GM12878 (cell line): ENCODE results near the gene NPB. TPM values are rescaled to one million over a fixed set of nuclear protein-coding genes. Genes with fewer than 3 reads are reported as not detected.

ENCODE experiments used
- ATAC-seq: fragments of 200-7000 bp; cut with Tn5 transposase; 3 replicates; pipeline ENCODE4 v1.9.1; 2020; ENCODE audit warnings: mild to moderate bottlenecking, moderate library complexity
- BruUV-seq: library from RNA; stranded (reverse); fragments of 400-500 nt; replicated peaks from 2 replicates; lab custom pipeline; 2021; lab: Mats Ljungman, UMichigan
- CTCF ChIA-PET: fragments of 300-600 bp; sonication (Branson Sonifier 250); formaldehyde crosslinking; extraction: SDS; loops from one replicate; lab custom pipeline; 2021; ENCODE audit warnings: inconsistent platforms; lab: Yijun Ruan, JAX
- POLR2A ChIA-PET: fragments of 350-600 bp; formaldehyde crosslinking; extraction: SDS; loops from one replicate; lab custom pipeline; 2021; ENCODE audit warnings: inconsistent platforms; lab: Charles Lee
- RAD21 ChIA-PET: fragments of 300-600 bp; sonication (Branson Sonifier 250); formaldehyde crosslinking; loops from one replicate; lab custom pipeline; 2023; ENCODE audit warnings: antibody characterized with exemption; ENCODE audit not compliant: unreplicated experiment; lab: Charles Lee
- SMC1A ChIA-PET: fragments of 300-600 bp; sonication (Branson Sonifier 250); formaldehyde crosslinking; loops from one replicate; lab custom pipeline; 2023; ENCODE audit not compliant: unreplicated experiment, uncharacterized antibody; lab: Charles Lee
- DNase-seq: peaks from one replicate; pipeline ENCODE4 v3.0.0-alpha.2; 2011; ENCODE audit warnings: low read depth, low spot score
- FAIRE-seq: peaks from 3 replicates; lab custom pipeline; 2011; peaks lifted over from hg19 to GRCh38; lab: Jason Lieb, UNC
- H2AFZ ChIP-seq: 2 replicates; pipeline ENCODE4 v1.6.0; 2011; ENCODE audit warnings: low read depth, low read length, control low read depth; ENCODE audit not compliant: control insufficient read depth
- H3K27ac ChIP-seq: 2 replicates; pipeline ENCODE4 v1.5.1; 2011; ENCODE audit warnings: control low read depth; ENCODE audit not compliant: control insufficient read depth, insufficient read depth
- H3K27me3 ChIP-seq, 2 experiments: replicated peaks in 1 of 2; 2 replicates each; pipeline versions ENCODE4 v1.6.0 to v1.6.1; 2011; ENCODE audit warnings: low read length in 1 of 2; ENCODE audit not compliant: control insufficient read depth in 2 of 2, insufficient read depth in 2 of 2
- H3K36me3 ChIP-seq, 2 experiments: 2 replicates each; pipeline ENCODE4 v1.5.1; 2011; ENCODE audit warnings: low read length in 1 of 2; ENCODE audit not compliant: control insufficient read depth in 2 of 2, insufficient read depth in 2 of 2
- H3K4me1 ChIP-seq: 2 replicates; pipeline ENCODE4 v1.6.1; 2011; ENCODE audit warnings: mild to moderate bottlenecking, low read length, moderate library complexity, mixed read lengths; ENCODE audit not compliant: control insufficient read depth, insufficient read depth
- H3K4me2 ChIP-seq: 2 replicates; pipeline ENCODE4 v1.6.0; 2011; ENCODE audit warnings: control low read depth; ENCODE audit not compliant: control insufficient read depth, insufficient read depth
- H3K4me3 ChIP-seq: fragments of 200-600 bp; sonication (generic); 2 replicates; pipeline ENCODE4 v1.5.1; 2016
- H3K79me2 ChIP-seq: 2 replicates; pipeline ENCODE4 v1.6.0; 2011; ENCODE audit warnings: low read length; ENCODE audit not compliant: control insufficient read depth, insufficient read depth
- H3K9ac ChIP-seq: 2 replicates; pipeline ENCODE4 v1.8.0; 2011; ENCODE audit warnings: low read length, control low read depth, mixed read lengths; ENCODE audit not compliant: control insufficient read depth, insufficient read depth
- H3K9me3 ChIP-seq: replicated peaks from 3 replicates; pipeline ENCODE4 v1.5.1; 2011; ENCODE audit warnings: mild to moderate bottlenecking, low read length; ENCODE audit not compliant: control insufficient read depth, insufficient read depth
- H4K20me1 ChIP-seq: 2 replicates; pipeline ENCODE4 v1.6.0; 2011; ENCODE audit not compliant: control insufficient read depth, insufficient read depth
- CHD2 ChIP-seq: IDR thresholded peaks from 2 replicates; pipeline ENCODE4 v1.6.1; 2011; ENCODE audit warnings: low read depth, low read length, improper control_type of control experiment, borderline replicate concordance
- MXI1 ChIP-seq: fragments of 150-350 bp; IDR thresholded peaks from 2 replicates; pipeline ENCODE4 v1.6.1; 2011; ENCODE audit warnings: low read depth, mild to moderate bottlenecking, inconsistent platforms, low read length, improper control_type of control experiment
- POLR2A ChIP-seq: IDR thresholded peaks from 2 replicates; pipeline ENCODE4 v1.6.1; 2011; ENCODE audit warnings: low read depth, mild to moderate bottlenecking, low read length
- RFX5 ChIP-seq: IDR thresholded peaks from 2 replicates; pipeline ENCODE4 v1.6.1; 2011; ENCODE audit warnings: low read depth, low read length, improper control_type of control experiment
- SIX5 ChIP-seq: IDR thresholded peaks from 2 replicates; pipeline ENCODE4 v1.6.1; 2011; ENCODE audit warnings: mild to moderate bottlenecking, low read depth, low read length, moderate library complexity; ENCODE audit not compliant: severe bottlenecking
- SMC3 ChIP-seq: IDR thresholded peaks from 2 replicates; pipeline ENCODE4 v1.6.1; 2011; ENCODE audit warnings: low read length, improper control_type of control experiment, borderline replicate concordance
- WGBS: methylation state at CpG from one replicate; pipeline ENCODE4 v1.1.6; 2016; ENCODE audit warnings: low lambda C conversion rate; ENCODE audit not compliant: insufficient replicate concordance, insufficient coverage; ENCODE audit errors: missing lambda C conversion rate; 5-methylcytosine and 5-hydroxymethylcytosine counted together
- in situ Hi-C: fragments of 300-500 bp; cut with MboI; formaldehyde crosslinking; loops from 9 replicates; pipeline ENCODE4 v1.14.3; 2018; ENCODE audit warnings: mixed read lengths
- intact Hi-C: fragments of 100-400 bp; cut with micrococcal nuclease; formaldehyde crosslinking; loops from one replicate; pipeline ENCODE4 v1.14.2; 2022; ENCODE audit not compliant: unreplicated experiment
- polyA plus RNA-seq, 11 experiments: library from polyadenylated mRNA; depleted of rRNA in 4 of 11; unstranded in 6 of 11; stranded (reverse) in 5 of 11; fragments of >200 nt; fragmentation: Nextera tagmentation in 4 of 11; fragmentation: Illumina TruSeq in 1 of 11; extraction: Ambion mirVana in 4 of 11; extraction: Trizol in 1 of 11; gene quantifications; 1 replicate in 1 of 11; 2 replicates in 10 of 11; pipeline versions ENCODE4 v1.2.1 to v1.2.3, GENCODE V29; 2011 to 2016; ENCODE audit warnings: inconsistent platforms in 2 of 11, missing spikeins in 2 of 11, low read depth in 1 of 11
- total RNA-seq, 4 experiments: library from RNA; depleted of rRNA in 3 of 4; stranded (reverse); fragments of >200 nt in 3 of 4; fragmentation: Illumina TruSeq in 1 of 4; extraction: Trizol in 1 of 4; gene quantifications; 2 replicates each; pipeline versions ENCODE4 v1.2.1 to v1.2.3, GENCODE V29; 2013 to 2021

NPB gene
- total and polyA plus RNA-seq, 10 of the 15 experiments (the other 5 are each of a cell fraction or from before 2014, with no cell fraction given): 0.03 to 0.40 (median 0.15) TPM; not detected in 2

GRCh38 chr17:81858967-81859905 lies 42.8 kb upstream of the NPB start:
- in situ Hi-C loops: no loop called here

More at GRCh38 chr17:81858967-81859905, 42.8 kb upstream of the NPB start:
- RAD21 ChIA-PET: no interaction called here
- H3K4me3 ChIP-seq: peak overlapping the region; percentile 100
- ATAC-seq (no peak), DNase-seq (no peak), FAIRE-seq (peak; percentile 86)
- peak overlapping the region; percentile 91 for H3K4me2 ChIP-seq
- POLR2A ChIA-PET: interaction anchor here (0.5 to 1.9 kb wide), 3 partner anchors 10 to 131 kb away, joined by 3 to 15 read pairs (median 10); partner anchors contain the start of gene MCRIP1
- intact Hi-C loops: no loop called here
- CTCF ChIA-PET: interaction anchor here (0.7 to 1.4 kb wide), 3 partner anchors 10 to 124 kb away, joined by 3 to 5 read pairs (median 4); partner anchors contain the start of gene MCRIP1
- no peak overlapping the region for H2AFZ ChIP-seq
- WGBS: 61% methylated on average over 23 of the region's 23 CpGs
- no peaks in the 10 kb centered on the region for H3K27me3 ChIP-seq
- peak overlapping the region; percentile 87 for H3K27ac ChIP-seq
- BruUV-seq: TSS peak; percentile 74
- TF ChIP-seq CHD2 (no peak), MXI1 (0 out of 2 replicates have a peak, but pooled peaks have one; percentile 18), RFX5 (no peak), POLR2A (peak; percentile 30), SIX5 (no peak), SMC3 (no peak)
- peaks cover 23% of the 10 kb centered on the region for H3K4me1 ChIP-seq
- SMC1A ChIA-PET: interaction anchor here (0.8 to 1.5 kb wide), 3 partner anchors 26 to 179 kb away, joined by 3 to 6 read pairs (median 3); partner anchors contain the start of gene MCRIP1
- peaks cover 3% of the 10 kb centered on the region; the same call in 1 of the 2 replicates for H4K20me1 ChIP-seq
- H3K36me3 ChIP-seq: peaks cover 11 to 35% of the 10 kb centered on the region in 2 experiments
- peaks cover 69% of the 10 kb centered on the region for H3K79me2 ChIP-seq
- H3K9me3 ChIP-seq: no peaks in the 10 kb centered on the region
- H3K9ac ChIP-seq: peak overlapping the region; percentile 99
